GM12865 (cell line): ENCODE measurements around the gene DSG3.

ENCODE experiments used
- DNase-seq: peaks from one replicate; pipeline ENCODE4 v3.0.0; 2010; ENCODE audit warnings: low read depth
- H3K4me3 ChIP-seq: 2 replicates; pipeline ENCODE4 v1.5.1; 2011; ENCODE audit warnings: mild to moderate bottlenecking, low read depth, low read length, control low read depth
- CTCF ChIP-seq: IDR thresholded peaks from 2 replicates; pipeline ENCODE4 v1.5.1; 2011; ENCODE audit warnings: low read length, control low read depth, low read depth, inconsistent platforms; ENCODE audit not compliant: insufficient read depth; ENCODE audit errors: missing control alignments

DSG3 gene

GRCh38 chr18:31420032-31420431 lies 27.5 kb upstream of the DSG3 start:
- no peak for DNase-seq
- TF ChIP-seq CTCF, result no peak
- no peak overlapping the region for H3K4me3 ChIP-seq

DNA sequence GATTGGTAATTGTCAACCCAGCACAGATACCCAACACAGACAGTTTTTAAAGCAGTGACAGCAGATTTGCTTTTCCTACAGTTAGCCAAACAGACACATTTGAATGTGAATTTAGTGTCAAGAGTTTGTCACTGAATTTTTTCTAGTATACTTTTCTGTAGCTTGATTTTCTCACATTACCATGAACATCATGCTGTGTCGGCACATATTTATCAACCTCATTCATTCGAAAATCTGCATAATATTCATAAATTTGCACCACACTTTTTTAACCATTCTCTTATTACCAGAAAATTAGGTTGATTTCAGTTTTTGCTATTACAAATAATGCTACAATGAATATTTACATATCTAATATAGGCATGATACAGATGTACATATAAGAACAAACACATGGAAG lies 27.0 kb upstream of the DSG3 start:
- DNase-seq, result no peak
- H3K4me3 ChIP-seq, result no peak overlapping the region
- TF ChIP-seq CTCF, result no peak

GRCh38 chr18:31424383-31424988 lies 23.1 kb upstream of the DSG3 start:
- peak; percentile 70 for DNase-seq
- H3K4me3 ChIP-seq, result no peak overlapping the region
- peak; percentile 85 for TF ChIP-seq CTCF

GRCh38 chr18:31426021-31426420 lies 21.5 kb upstream of the DSG3 start:
- no peak for DNase-seq
- no peak overlapping the region for H3K4me3 ChIP-seq
- no peak for TF ChIP-seq CTCF

- DNase-seq, result no peak
- no peak overlapping the region for H3K4me3 ChIP-seq
- TF ChIP-seq CTCF, result no peak
Measured at GRCh38 chr18:31426871-31427406, 20.6 kb upstream of the DSG3 start.

GRCh38 chr18:31428211-31428610 lies 19.3 kb upstream of the DSG3 start:
- no peak for DNase-seq
- no peak for TF ChIP-seq CTCF

GRCh38 chr18:31429623-31430022 lies 17.9 kb upstream of the DSG3 start:
- H3K4me3 ChIP-seq, result no peak overlapping the region
- no peak for DNase-seq
- TF ChIP-seq CTCF, result no peak

More at GRCh38 chr18:31428211-31428610, 19.3 kb upstream of the DSG3 start:
- no peak overlapping the region for H3K4me3 ChIP-seq
